HEK293 (cell line): ENCODE measurements around the gene COL1A1.

Experiments used
- CTCF ChIA-PET: fragments of 350-600 bp; formaldehyde crosslinking; extraction: SDS; loops from one replicate; lab custom pipeline; 2021; ENCODE audit warnings: antibody characterized with exemption; lab: Yijun Ruan, JAX
- POLR2A ChIA-PET: fragments of 300-600 bp; formaldehyde crosslinking; extraction: SDS; loops from one replicate; lab custom pipeline; 2020; ENCODE audit warnings: antibody characterized with exemption, inconsistent platforms; lab: Yijun Ruan, JAX
- H3K27ac ChIP-seq: fragments of 200-500 bp; sonication (Bioruptor generic); 2 replicates; pipeline ENCODE4 v1.5.1; 2014; ENCODE audit warnings: low read depth, low read length, control low read depth, inconsistent platforms; ENCODE audit errors: extremely low read depth
- H3K36me3 ChIP-seq, 2 experiments: fragments of 200-500 bp in 1 of 2; sonication (Bioruptor generic) in 1 of 2; 1 replicate in 1 of 2; 2 replicates in 1 of 2; pipeline ENCODE4 v1.5.1; 2014 to 2017; ENCODE audit warnings: inconsistent platforms in 2 of 2, low read length in 2 of 2; ENCODE audit not compliant: control insufficient read depth in 2 of 2, insufficient read depth in 1 of 2
- H3K4me1 ChIP-seq: fragments of 200-500 bp; sonication (Bioruptor generic); 2 replicates; pipeline ENCODE4 v1.5.1; 2014; ENCODE audit warnings: mild to moderate bottlenecking, low read length, inconsistent platforms; ENCODE audit not compliant: control insufficient read depth, insufficient read depth
- H3K4me3 ChIP-seq: 2 replicates; pipeline ENCODE4 v1.5.1; 2011; ENCODE audit warnings: low read depth, mild to moderate bottlenecking, control low read depth, low read length, moderate library complexity
- H3K9me3 ChIP-seq: fragments of 200-500 bp; sonication (Bioruptor generic); 2 replicates; pipeline ENCODE4 v1.5.1; 2014; ENCODE audit warnings: low read depth, low read length, inconsistent platforms; ENCODE audit not compliant: control insufficient read depth, insufficient read depth
- CTCF ChIP-seq: fragments of 450-650 bp; formaldehyde crosslinking; IDR thresholded peaks from 2 replicates; pipeline ENCODE4 v1.5.1; 2016; ENCODE audit warnings: missing biosample characterization, missing genetic modification characterization
- INSM2 ChIP-seq: fragments of 450-650 bp; formaldehyde crosslinking; IDR thresholded peaks from 2 replicates; pipeline ENCODE4 v1.5.1; 2016; ENCODE audit warnings: missing biosample characterization, missing genetic modification characterization
- RBAK ChIP-seq: fragments of 450-650 bp; formaldehyde crosslinking; IDR thresholded peaks from 2 replicates; pipeline ENCODE4 v1.5.1; 2016; ENCODE audit warnings: missing biosample characterization, missing genetic modification characterization
- YY2 ChIP-seq: fragments of 450-650 bp; formaldehyde crosslinking; IDR thresholded peaks from 2 replicates; pipeline ENCODE4 v1.5.1; 2016; ENCODE audit warnings: missing biosample characterization, missing genetic modification characterization
- ZFP3 ChIP-seq: fragments of 450-650 bp; formaldehyde crosslinking; IDR thresholded peaks from 2 replicates; pipeline ENCODE4 v1.5.1; 2016; ENCODE audit warnings: low read depth, missing biosample characterization, missing genetic modification characterization
- ZNF114 ChIP-seq: fragments of 450-650 bp; formaldehyde crosslinking; IDR thresholded peaks from 2 replicates; pipeline ENCODE4 v1.5.0; 2017; ENCODE audit warnings: missing biosample characterization, missing genetic modification characterization
- ZNF132 ChIP-seq: fragments of 450-650 bp; formaldehyde crosslinking; IDR thresholded peaks from 2 replicates; pipeline ENCODE4 v1.5.1; 2017; ENCODE audit warnings: missing biosample characterization, missing genetic modification characterization, borderline replicate concordance
- ZNF146 ChIP-seq: fragments of 450-650 bp; formaldehyde crosslinking; IDR thresholded peaks from 2 replicates; pipeline ENCODE4 v1.5.1; 2016; ENCODE audit warnings: missing biosample characterization, missing genetic modification characterization
- ZNF202 ChIP-seq: fragments of 450-650 bp; formaldehyde crosslinking; IDR thresholded peaks from 2 replicates; pipeline ENCODE4 v1.5.1; 2016; ENCODE audit warnings: missing biosample characterization, missing genetic modification characterization, borderline replicate concordance
- ZNF266 ChIP-seq: fragments of 450-650 bp; formaldehyde crosslinking; IDR thresholded peaks from 2 replicates; pipeline ENCODE4 v1.5.1; 2016; ENCODE audit warnings: missing biosample characterization, missing genetic modification characterization, low read depth
- ZNF311 ChIP-seq: fragments of 450-650 bp; formaldehyde crosslinking; IDR thresholded peaks from 2 replicates; pipeline ENCODE4 v1.5.1; 2017; ENCODE audit warnings: missing biosample characterization, missing genetic modification characterization, borderline replicate concordance
- ZNF324 ChIP-seq: fragments of 450-650 bp; formaldehyde crosslinking; IDR thresholded peaks from 2 replicates; pipeline ENCODE4 v1.5.1; 2016; ENCODE audit warnings: missing biosample characterization, missing genetic modification characterization
- ZNF501 ChIP-seq: fragments of 450-650 bp; formaldehyde crosslinking; IDR thresholded peaks from 2 replicates; pipeline ENCODE4 v1.5.1; 2016; ENCODE audit warnings: missing biosample characterization, missing genetic modification characterization
- ZNF600 ChIP-seq: fragments of 450-650 bp; formaldehyde crosslinking; IDR thresholded peaks from 2 replicates; pipeline ENCODE4 v1.5.1; 2016; ENCODE audit warnings: missing biosample characterization, missing genetic modification characterization
- ZNF623 ChIP-seq: fragments of 450-650 bp; formaldehyde crosslinking; IDR thresholded peaks from 2 replicates; pipeline ENCODE4 v1.5.1; 2016; ENCODE audit warnings: missing biosample characterization, missing genetic modification characterization
- ZNF629 ChIP-seq: fragments of 450-650 bp; formaldehyde crosslinking; IDR thresholded peaks from 2 replicates; pipeline ENCODE4 v1.5.1; 2017; ENCODE audit warnings: missing biosample characterization, missing genetic modification characterization
- TF ChIP-seq, protein P1 (sequence below): fragments of 450-650 bp; formaldehyde crosslinking; IDR thresholded peaks from 2 replicates; pipeline ENCODE4 v1.5.1; 2016; ENCODE audit warnings: missing biosample characterization, missing genetic modification characterization
- TF ChIP-seq, protein P2 (sequence below): fragments of 450-650 bp; formaldehyde crosslinking; IDR thresholded peaks from 2 replicates; pipeline ENCODE4 v1.5.1; 2016; ENCODE audit warnings: missing biosample characterization, missing genetic modification characterization, borderline replicate concordance

COL1A1 gene

DNA sequence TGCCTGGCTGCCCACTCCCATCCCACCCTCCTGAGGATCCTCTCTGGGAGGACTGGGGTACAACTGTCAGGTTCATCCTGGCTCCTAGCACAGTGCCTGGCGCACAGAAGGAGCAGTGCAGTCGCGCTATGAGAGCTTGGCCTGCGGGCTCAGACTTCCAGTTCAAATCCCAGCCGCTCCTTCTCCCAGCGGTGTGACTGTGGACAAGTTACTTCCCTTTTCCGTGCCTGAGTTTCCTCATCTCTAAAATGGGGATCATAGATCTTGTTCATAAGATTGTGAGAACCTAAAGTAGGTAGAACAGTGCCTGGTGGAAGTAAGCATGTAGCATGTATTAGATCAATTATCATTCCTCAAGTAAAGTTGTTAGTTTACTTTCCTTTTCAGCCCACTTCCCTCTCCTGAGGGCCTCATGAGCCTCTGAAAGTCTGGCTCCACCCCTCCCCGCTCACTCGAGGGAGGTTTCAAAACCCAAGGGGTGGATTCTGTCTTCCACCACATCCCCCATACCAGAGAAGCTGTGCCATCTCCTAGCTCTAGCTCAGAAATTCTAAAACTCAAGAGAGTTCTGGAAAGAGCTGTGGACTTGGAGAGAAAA, 19.9 kb upstream of the COL1A1 start:
- 0 out of 2 replicates have a peak, but pooled peaks cover 9% of the 10 kb centered on the region for H3K4me1 ChIP-seq
- H3K27ac ChIP-seq, result no peak overlapping the region
- H3K36me3 ChIP-seq, result no peaks in the 10 kb centered on the region
- no peaks in the 10 kb centered on the region for H3K9me3 ChIP-seq
- H3K4me3 ChIP-seq, result no peak overlapping the region
- ChIA-PET POLR2A (interaction anchor here (1.0 kb wide), 1 partner anchor 9 kb away, joined by 3 read pairs; no protein-coding TSS in a partner anchor), CTCF (interaction anchor here (0.6 to 14.7 kb wide), 3 partner anchors 18 to 127 kb away, joined by 3 to 217 read pairs (median 5); partner anchors contain the start of gene COL1A1)
- TF ChIP-seq ZNF324 (tag by site-specific recombination), result no peak
- no peak for TF ChIP-seq CTCF (tag by site-specific recombination)
- TF ChIP-seq ZFP3 (tag by site-specific recombination), result no peak
- no peak for TF ChIP-seq ZNF623
- TF ChIP-seq YY2 (tag by site-specific recombination), result no peak
- TF ChIP-seq ZNF146 (tag by site-specific recombination), result no peak
- TF ChIP-seq ZNF311 (tag by site-specific recombination), result no peak
- no peak for TF ChIP-seq ZNF202
- TF ChIP-seq RBAK (tag by site-specific recombination), result no peak
- no peak for TF ChIP-seq ZNF629 (tag by site-specific recombination)
- TF ChIP-seq INSM2 (tag by site-specific recombination), result no peak
- TF ChIP-seq, protein P1, sequence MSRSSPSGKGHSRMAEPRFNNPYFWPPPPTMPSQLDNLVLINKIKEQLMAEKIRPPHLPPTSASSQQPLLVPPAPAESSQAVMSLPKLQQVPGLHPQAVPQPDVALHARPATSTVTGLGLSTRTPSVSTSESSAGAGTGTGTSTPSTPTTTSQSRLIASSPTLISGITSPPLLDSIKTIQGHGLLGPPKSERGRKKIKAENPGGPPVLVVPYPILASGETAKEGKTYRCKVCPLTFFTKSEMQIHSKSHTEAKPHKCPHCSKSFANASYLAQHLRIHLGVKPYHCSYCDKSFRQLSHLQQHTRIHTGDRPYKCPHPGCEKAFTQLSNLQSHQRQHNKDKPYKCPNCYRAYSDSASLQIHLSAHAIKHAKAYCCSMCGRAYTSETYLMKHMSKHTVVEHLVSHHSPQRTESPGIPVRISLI (tag by site-specific recombination), result no peak
- TF ChIP-seq, protein P2, sequence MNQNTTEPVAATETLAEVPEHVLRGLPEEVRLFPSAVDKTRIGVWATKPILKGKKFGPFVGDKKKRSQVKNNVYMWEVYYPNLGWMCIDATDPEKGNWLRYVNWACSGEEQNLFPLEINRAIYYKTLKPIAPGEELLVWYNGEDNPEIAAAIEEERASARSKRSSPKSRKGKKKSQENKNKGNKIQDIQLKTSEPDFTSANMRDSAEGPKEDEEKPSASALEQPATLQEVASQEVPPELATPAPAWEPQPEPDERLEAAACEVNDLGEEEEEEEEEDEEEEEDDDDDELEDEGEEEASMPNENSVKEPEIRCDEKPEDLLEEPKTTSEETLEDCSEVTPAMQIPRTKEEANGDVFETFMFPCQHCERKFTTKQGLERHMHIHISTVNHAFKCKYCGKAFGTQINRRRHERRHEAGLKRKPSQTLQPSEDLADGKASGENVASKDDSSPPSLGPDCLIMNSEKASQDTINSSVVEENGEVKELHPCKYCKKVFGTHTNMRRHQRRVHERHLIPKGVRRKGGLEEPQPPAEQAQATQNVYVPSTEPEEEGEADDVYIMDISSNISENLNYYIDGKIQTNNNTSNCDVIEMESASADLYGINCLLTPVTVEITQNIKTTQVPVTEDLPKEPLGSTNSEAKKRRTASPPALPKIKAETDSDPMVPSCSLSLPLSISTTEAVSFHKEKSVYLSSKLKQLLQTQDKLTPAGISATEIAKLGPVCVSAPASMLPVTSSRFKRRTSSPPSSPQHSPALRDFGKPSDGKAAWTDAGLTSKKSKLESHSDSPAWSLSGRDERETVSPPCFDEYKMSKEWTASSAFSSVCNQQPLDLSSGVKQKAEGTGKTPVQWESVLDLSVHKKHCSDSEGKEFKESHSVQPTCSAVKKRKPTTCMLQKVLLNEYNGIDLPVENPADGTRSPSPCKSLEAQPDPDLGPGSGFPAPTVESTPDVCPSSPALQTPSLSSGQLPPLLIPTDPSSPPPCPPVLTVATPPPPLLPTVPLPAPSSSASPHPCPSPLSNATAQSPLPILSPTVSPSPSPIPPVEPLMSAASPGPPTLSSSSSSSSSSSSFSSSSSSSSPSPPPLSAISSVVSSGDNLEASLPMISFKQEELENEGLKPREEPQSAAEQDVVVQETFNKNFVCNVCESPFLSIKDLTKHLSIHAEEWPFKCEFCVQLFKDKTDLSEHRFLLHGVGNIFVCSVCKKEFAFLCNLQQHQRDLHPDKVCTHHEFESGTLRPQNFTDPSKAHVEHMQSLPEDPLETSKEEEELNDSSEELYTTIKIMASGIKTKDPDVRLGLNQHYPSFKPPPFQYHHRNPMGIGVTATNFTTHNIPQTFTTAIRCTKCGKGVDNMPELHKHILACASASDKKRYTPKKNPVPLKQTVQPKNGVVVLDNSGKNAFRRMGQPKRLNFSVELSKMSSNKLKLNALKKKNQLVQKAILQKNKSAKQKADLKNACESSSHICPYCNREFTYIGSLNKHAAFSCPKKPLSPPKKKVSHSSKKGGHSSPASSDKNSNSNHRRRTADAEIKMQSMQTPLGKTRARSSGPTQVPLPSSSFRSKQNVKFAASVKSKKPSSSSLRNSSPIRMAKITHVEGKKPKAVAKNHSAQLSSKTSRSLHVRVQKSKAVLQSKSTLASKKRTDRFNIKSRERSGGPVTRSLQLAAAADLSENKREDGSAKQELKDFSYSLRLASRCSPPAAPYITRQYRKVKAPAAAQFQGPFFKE (tag by site-specific recombination), result no peak
- no peak for TF ChIP-seq ZNF132 (tag by site-specific recombination)
- TF ChIP-seq ZNF501 (tag by site-specific recombination), result no peak
- TF ChIP-seq ZNF114, result no peak
- no peak for TF ChIP-seq ZNF600 (tag by site-specific recombination)
- no peak for TF ChIP-seq ZNF266 (tag by site-specific recombination)
